Right lobe of liver (tissue), 4 donors: ENCODE measurements around the gene APBB2.

Experiments used
- POLR2A ChIP-seq: fragments of 450-650 bp; IDR thresholded peaks from one replicate; pipeline ENCODE4 v1.6.1; 2017; ENCODE audit warnings: antibody characterized with exemption, mild to moderate bottlenecking
- TF ChIP-seq, protein P1 (sequence below), 4 donors: fragments of 200-600 bp in 3 of 4; fragments of 450-650 bp in 1 of 4; IDR thresholded peaks; one replicate each; pipeline versions ENCODE4 v1.5.1 to v1.8.0; 2016 to 2022; ENCODE audit warnings: antibody characterized with exemption in 4 of 4, mild to moderate bottlenecking in 2 of 4
- donor health status: DM: no; HTN: no; CAD: no.
- donor health status: DM: no; HTN: no; CAD: no.
- donor health status: DM: no; HTN: yes; CAD: no.

DNA sequence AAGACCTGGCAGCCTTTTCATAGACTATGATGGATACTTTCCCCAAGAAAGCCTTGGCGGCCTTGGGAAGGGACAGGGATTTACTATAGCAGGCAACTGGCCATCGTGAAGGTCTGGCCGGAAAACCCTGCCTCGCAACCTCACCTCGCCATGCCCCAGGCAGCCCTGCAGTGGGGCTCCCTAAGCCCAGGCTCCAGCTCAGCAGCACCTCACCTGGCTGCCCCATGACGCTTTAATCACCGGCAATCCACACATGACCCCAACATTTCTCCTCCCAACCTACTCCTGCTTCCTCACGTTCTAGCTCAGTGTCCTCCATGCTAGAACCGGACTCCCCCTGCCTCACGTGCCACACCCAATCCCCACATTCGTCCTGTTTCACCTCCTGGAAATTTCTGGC, 382.2 kb downstream of the APBB2 start:
- no peak for TF ChIP-seq POLR2A
- TF ChIP-seq, protein P1, sequence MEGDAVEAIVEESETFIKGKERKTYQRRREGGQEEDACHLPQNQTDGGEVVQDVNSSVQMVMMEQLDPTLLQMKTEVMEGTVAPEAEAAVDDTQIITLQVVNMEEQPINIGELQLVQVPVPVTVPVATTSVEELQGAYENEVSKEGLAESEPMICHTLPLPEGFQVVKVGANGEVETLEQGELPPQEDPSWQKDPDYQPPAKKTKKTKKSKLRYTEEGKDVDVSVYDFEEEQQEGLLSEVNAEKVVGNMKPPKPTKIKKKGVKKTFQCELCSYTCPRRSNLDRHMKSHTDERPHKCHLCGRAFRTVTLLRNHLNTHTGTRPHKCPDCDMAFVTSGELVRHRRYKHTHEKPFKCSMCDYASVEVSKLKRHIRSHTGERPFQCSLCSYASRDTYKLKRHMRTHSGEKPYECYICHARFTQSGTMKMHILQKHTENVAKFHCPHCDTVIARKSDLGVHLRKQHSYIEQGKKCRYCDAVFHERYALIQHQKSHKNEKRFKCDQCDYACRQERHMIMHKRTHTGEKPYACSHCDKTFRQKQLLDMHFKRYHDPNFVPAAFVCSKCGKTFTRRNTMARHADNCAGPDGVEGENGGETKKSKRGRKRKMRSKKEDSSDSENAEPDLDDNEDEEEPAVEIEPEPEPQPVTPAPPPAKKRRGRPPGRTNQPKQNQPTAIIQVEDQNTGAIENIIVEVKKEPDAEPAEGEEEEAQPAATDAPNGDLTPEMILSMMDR (IDR thresholded peaks at IDR 0.05): no peak
